SK-N-SH (cell line): ENCODE data around the gene AIF1.

ENCODE experiments used
- CHD2 ChIP-seq: fragments of 150-350 bp; IDR thresholded peaks from 2 replicates; pipeline ENCODE4 v1.6.1; 2018; ENCODE audit warnings: low read length; ENCODE audit not compliant: partially characterized antibody
- CTCF ChIP-seq: fragments of 200-600 bp; sonication (generic); IDR thresholded peaks from 2 replicates; pipeline ENCODE4 v1.6.1; 2017; ENCODE audit warnings: antibody characterized with exemption, mild to moderate bottlenecking, moderate library complexity
- EP300 ChIP-seq, 2 experiments: IDR thresholded peaks; 2 replicates each; pipeline versions ENCODE4 v1.4.0 to v1.6.1; 2012; ENCODE audit warnings: borderline replicate concordance in 1 of 2, low read depth in 1 of 2, low read length in 1 of 2
- JUND ChIP-seq: IDR thresholded peaks from 2 replicates; pipeline ENCODE4 v1.4.0; 2012
- MAX ChIP-seq: IDR thresholded peaks from 2 replicates; pipeline ENCODE4 v1.4.0; 2012; ENCODE audit warnings: low read depth
- POLR2AphosphoS5 ChIP-seq: IDR thresholded peaks from 2 replicates; pipeline ENCODE4 v1.6.1; 2012; ENCODE audit warnings: low read depth, low read length
- RAD21 ChIP-seq: IDR thresholded peaks from 2 replicates; pipeline ENCODE4 v1.6.1; 2012; ENCODE audit warnings: mild to moderate bottlenecking, low read length
- TAF1 ChIP-seq: IDR thresholded peaks from 2 replicates; pipeline ENCODE4 v1.6.1; 2012; ENCODE audit warnings: low read depth, mild to moderate bottlenecking, low read length, moderate library complexity, borderline replicate concordance
- USF2 ChIP-seq: fragments of 150-350 bp; IDR thresholded peaks from 2 replicates; pipeline ENCODE4 v1.6.1; 2017; ENCODE audit warnings: antibody characterized with exemption, low read length, low read depth, borderline replicate concordance
- YY1 ChIP-seq: IDR thresholded peaks from 2 replicates; pipeline ENCODE4 v1.4.0; 2012; ENCODE audit warnings: low read depth, mild to moderate bottlenecking

GRCh38 chr6:31610968-31611367, 4.1 kb upstream of the AIF1 start:
- no peak for TF ChIP-seq CTCF
- no peak for TF ChIP-seq RAD21
- no peak for TF ChIP-seq USF2
- TF ChIP-seq CHD2, result no peak
- TF ChIP-seq EP300 (IDR thresholded peaks at IDR 0.05; ENCODE audit: borderline replicate concordance in 1 of 2, low read depth in 1 of 2, low read length in 1 of 2), result no peak
- no peak for TF ChIP-seq TAF1
- TF ChIP-seq POLR2AphosphoS5, result no peak
- no peak for TF ChIP-seq YY1
- TF ChIP-seq JUND, result no peak
- no peak for TF ChIP-seq MAX
